ENCODE measurements around the gene LIMS4.
"Not testable (repeated sequence)": the region's sequence is repeated elsewhere in the genome, so short reads cannot be mapped to it uniquely, and the experiment has no call there.

The LIMS4 gene

DNA sequence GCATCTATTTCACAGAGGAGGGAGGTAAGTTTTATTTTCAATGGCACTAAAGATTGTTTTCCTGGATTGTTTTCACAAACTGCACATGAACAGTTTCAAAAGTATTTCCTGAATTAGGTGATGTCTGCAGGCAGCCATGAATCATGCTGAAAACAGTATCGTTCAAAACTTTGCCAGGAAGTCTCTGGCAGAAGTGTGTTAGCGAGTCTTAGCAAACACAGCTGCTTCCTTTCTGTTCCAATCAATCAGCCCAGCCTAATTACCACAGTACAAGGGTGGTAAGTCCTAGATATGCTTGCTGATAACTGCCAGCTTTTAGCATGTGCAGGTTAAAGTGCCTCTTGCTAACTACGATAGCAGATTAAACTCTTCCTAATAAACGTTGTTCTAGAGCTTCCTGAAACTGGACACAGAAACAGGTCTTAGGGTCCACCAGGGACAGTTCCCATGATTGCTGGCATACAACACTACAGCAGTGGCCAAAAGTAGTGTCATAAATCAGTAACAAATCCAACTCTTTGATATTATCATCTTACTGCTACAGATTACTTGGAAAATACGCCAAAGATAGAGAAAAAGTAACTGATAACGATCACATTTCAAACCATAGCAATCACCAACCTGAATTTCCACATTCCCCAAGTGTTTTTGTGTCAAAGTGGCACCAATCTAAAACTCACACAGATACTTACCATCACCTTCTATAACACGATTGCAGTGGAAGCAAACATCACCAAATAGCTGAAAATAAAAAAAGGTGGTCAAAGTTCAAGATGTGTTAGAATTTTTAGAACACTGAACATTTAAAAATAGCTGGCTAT is 23.3 kb downstream of the LIMS4 start:
- WGBS (ENCODE audit: insufficient coverage): no CpG with 5 or more reads among the region's 7 CpGs
- H3K9me3 ChIP-seq (ENCODE audit: control extremely low read depth in 1 of 5, control insufficient read depth in 4 of 5, insufficient read depth in 2 of 5, low read depth in 1 of 5, low read length in 4 of 5); POLR2A ChIA-PET; H3K27me3 ChIP-seq (replicated peaks in 2 of 5; ENCODE audit: control insufficient read depth in 4 of 5, insufficient read depth in 5 of 5, low read length in 4 of 5); H3K27ac ChIP-seq (ENCODE audit: insufficient read depth in 1 of 2, low read depth in 1 of 2, low read length in 2 of 2, poor library complexity in 1 of 2, severe bottlenecking in 2 of 2); DNase-seq; H3K36me3 ChIP-seq (ENCODE audit: control insufficient read depth in 4 of 4, insufficient read depth in 4 of 4, low read length in 3 of 4); H3K4me3 ChIP-seq (ENCODE audit: control insufficient read depth in 1 of 7, extremely low read depth in 1 of 7, insufficient read depth in 4 of 7, low read depth in 2 of 7, low read length in 6 of 7); CTCF ChIA-PET; H3K4me1 ChIP-seq (ENCODE audit: control extremely low read depth in 1 of 4, control insufficient read depth in 4 of 4, insufficient read depth in 4 of 4, low read length in 3 of 4): not testable (repeated sequence)

DNA sequence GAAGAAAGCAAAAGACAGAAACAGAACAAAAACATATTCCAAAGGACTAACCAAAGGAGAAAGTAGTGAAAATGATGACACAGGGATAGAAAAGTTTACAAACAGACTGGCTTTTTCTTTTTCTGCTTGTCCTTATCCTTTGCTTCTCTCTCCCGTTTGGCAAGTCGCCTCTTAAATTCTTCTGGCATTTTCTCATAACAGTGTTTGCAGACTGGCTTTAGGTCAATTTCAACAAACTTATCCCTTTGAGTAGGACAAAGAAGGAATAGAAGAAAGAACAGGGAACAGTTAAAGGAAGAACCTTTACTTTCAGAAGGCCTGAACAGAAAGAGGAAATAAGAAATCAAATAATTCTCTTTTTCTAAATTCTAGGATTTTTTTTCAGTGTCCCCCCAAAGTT is 26.0 kb downstream of the LIMS4 start:
- H3K36me3 ChIP-seq (ENCODE audit: control insufficient read depth in 4 of 4, insufficient read depth in 4 of 4, low read length in 3 of 4); POLR2A ChIA-PET; CTCF ChIA-PET; H3K27ac ChIP-seq (ENCODE audit: insufficient read depth in 1 of 2, low read depth in 1 of 2, low read length in 2 of 2, poor library complexity in 1 of 2, severe bottlenecking in 2 of 2); H3K4me1 ChIP-seq (ENCODE audit: control extremely low read depth in 1 of 4, control insufficient read depth in 4 of 4, insufficient read depth in 4 of 4, low read length in 3 of 4); H3K27me3 ChIP-seq (replicated peaks in 2 of 5; ENCODE audit: control insufficient read depth in 4 of 5, insufficient read depth in 5 of 5, low read length in 4 of 5); DNase-seq; H3K9me3 ChIP-seq (ENCODE audit: control extremely low read depth in 1 of 5, control insufficient read depth in 4 of 5, insufficient read depth in 2 of 5, low read depth in 1 of 5, low read length in 4 of 5); H3K4me3 ChIP-seq (ENCODE audit: control insufficient read depth in 1 of 7, extremely low read depth in 1 of 7, insufficient read depth in 4 of 7, low read depth in 2 of 7, low read length in 6 of 7): not testable (repeated sequence)
- whole genome bisulfite sequencing (ENCODE audit: insufficient coverage): no CpG with 5 or more reads among the region's 2 CpGs

GRCh38 chr2:110443305-110444005 is 29.2 kb downstream of the LIMS4 start:
- H3K4me1 ChIP-seq (ENCODE audit: control extremely low read depth in 1 of 4, control insufficient read depth in 4 of 4, insufficient read depth in 4 of 4, low read length in 3 of 4); POLR2A ChIA-PET; H3K36me3 ChIP-seq (ENCODE audit: control insufficient read depth in 4 of 4, insufficient read depth in 4 of 4, low read length in 3 of 4); DNase-seq; H3K27ac ChIP-seq (ENCODE audit: insufficient read depth in 1 of 2, low read depth in 1 of 2, low read length in 2 of 2, poor library complexity in 1 of 2, severe bottlenecking in 2 of 2); H3K27me3 ChIP-seq (replicated peaks in 2 of 5; ENCODE audit: control insufficient read depth in 4 of 5, insufficient read depth in 5 of 5, low read length in 4 of 5); H3K9me3 ChIP-seq (ENCODE audit: control extremely low read depth in 1 of 5, control insufficient read depth in 4 of 5, insufficient read depth in 2 of 5, low read depth in 1 of 5, low read length in 4 of 5); H3K4me3 ChIP-seq (ENCODE audit: control insufficient read depth in 1 of 7, extremely low read depth in 1 of 7, insufficient read depth in 4 of 7, low read depth in 2 of 7, low read length in 6 of 7); CTCF ChIA-PET: not testable (repeated sequence)
- WGBS (ENCODE audit: insufficient coverage): no CpG with 5 or more reads among the region's 8 CpGs

- H3K4me1 ChIP-seq (ENCODE audit: control extremely low read depth in 1 of 4, control insufficient read depth in 4 of 4, insufficient read depth in 4 of 4, low read length in 3 of 4); H3K27me3 ChIP-seq (replicated peaks in 2 of 5; ENCODE audit: control insufficient read depth in 4 of 5, insufficient read depth in 5 of 5, low read length in 4 of 5); DNase-seq; H3K9me3 ChIP-seq (ENCODE audit: control extremely low read depth in 1 of 5, control insufficient read depth in 4 of 5, insufficient read depth in 2 of 5, low read depth in 1 of 5, low read length in 4 of 5); H3K4me3 ChIP-seq (ENCODE audit: control insufficient read depth in 1 of 7, extremely low read depth in 1 of 7, insufficient read depth in 4 of 7, low read depth in 2 of 7, low read length in 6 of 7); H3K27ac ChIP-seq (ENCODE audit: insufficient read depth in 1 of 2, low read depth in 1 of 2, low read length in 2 of 2, poor library complexity in 1 of 2, severe bottlenecking in 2 of 2); CTCF ChIA-PET; H3K36me3 ChIP-seq (ENCODE audit: control insufficient read depth in 4 of 4, insufficient read depth in 4 of 4, low read length in 3 of 4); POLR2A ChIA-PET: not testable (repeated sequence)
- WGBS (ENCODE audit: insufficient coverage): no CpG with 5 or more reads among the region's 1 CpG
These were observed 30.7 kb downstream of the LIMS4 start for GRCh38 chr2:110441905-110442304.

DNA sequence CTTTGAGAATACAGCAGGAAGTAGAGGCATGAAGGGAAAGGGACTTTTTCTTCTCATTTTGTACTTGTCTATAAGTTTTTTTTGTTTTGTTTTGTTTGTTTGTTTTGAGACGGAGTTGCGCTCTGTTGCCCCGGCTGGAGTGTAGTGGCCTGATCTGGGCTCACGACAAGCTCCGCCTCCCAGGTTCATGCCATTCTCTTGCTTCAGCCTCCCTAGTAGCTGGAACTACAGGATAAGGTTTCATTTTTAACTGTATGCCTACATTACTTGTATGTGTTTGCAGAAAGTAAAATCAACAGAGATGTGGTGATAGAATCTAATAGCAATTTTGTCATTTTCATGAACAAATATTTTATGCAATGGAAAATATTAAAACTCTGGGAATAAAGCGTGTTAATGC is 38.1 kb downstream of the LIMS4 start:
- WGBS (ENCODE audit: insufficient coverage): no CpG with 5 or more reads among the region's 6 CpGs
- H3K36me3 ChIP-seq (ENCODE audit: control insufficient read depth in 4 of 4, insufficient read depth in 4 of 4, low read length in 3 of 4); H3K4me3 ChIP-seq (ENCODE audit: control insufficient read depth in 1 of 7, extremely low read depth in 1 of 7, insufficient read depth in 4 of 7, low read depth in 2 of 7, low read length in 6 of 7); DNase-seq; H3K27ac ChIP-seq (ENCODE audit: insufficient read depth in 1 of 2, low read depth in 1 of 2, low read length in 2 of 2, poor library complexity in 1 of 2, severe bottlenecking in 2 of 2); CTCF ChIA-PET; H3K9me3 ChIP-seq (ENCODE audit: control extremely low read depth in 1 of 5, control insufficient read depth in 4 of 5, insufficient read depth in 2 of 5, low read depth in 1 of 5, low read length in 4 of 5); H3K27me3 ChIP-seq (replicated peaks in 2 of 5; ENCODE audit: control insufficient read depth in 4 of 5, insufficient read depth in 5 of 5, low read length in 4 of 5); H3K4me1 ChIP-seq (ENCODE audit: control extremely low read depth in 1 of 4, control insufficient read depth in 4 of 4, insufficient read depth in 4 of 4, low read length in 3 of 4); POLR2A ChIA-PET: not testable (repeated sequence)

DNA sequence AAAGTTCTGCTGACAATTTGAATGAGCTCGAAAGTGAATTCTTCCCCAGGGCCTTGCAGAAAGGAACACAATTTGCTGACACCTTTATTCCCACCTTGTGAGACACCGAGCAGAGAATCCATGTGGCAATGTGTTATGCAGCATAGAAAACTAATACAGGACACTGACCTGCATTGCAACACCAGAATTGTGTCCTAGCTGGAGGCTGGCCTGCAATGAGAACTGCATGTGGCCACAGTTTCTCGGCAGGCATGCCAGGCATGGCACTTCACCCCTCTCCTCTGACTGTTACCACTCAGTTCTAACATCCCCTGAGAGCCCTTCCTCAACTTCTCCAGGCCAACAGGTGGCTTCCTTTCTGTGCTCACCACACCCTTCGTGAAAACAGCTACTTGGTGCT is 46.9 kb downstream of the LIMS4 start:
- POLR2A ChIA-PET; CTCF ChIA-PET; H3K4me1 ChIP-seq (ENCODE audit: control extremely low read depth in 1 of 4, control insufficient read depth in 4 of 4, insufficient read depth in 4 of 4, low read length in 3 of 4); H3K36me3 ChIP-seq (ENCODE audit: control insufficient read depth in 4 of 4, insufficient read depth in 4 of 4, low read length in 3 of 4); H3K27ac ChIP-seq (ENCODE audit: insufficient read depth in 1 of 2, low read depth in 1 of 2, low read length in 2 of 2, poor library complexity in 1 of 2, severe bottlenecking in 2 of 2); DNase-seq; H3K9me3 ChIP-seq (ENCODE audit: control extremely low read depth in 1 of 5, control insufficient read depth in 4 of 5, insufficient read depth in 2 of 5, low read depth in 1 of 5, low read length in 4 of 5); H3K4me3 ChIP-seq (ENCODE audit: control insufficient read depth in 1 of 7, extremely low read depth in 1 of 7, insufficient read depth in 4 of 7, low read depth in 2 of 7, low read length in 6 of 7); H3K27me3 ChIP-seq (replicated peaks in 2 of 5; ENCODE audit: control insufficient read depth in 4 of 5, insufficient read depth in 5 of 5, low read length in 4 of 5): not testable (repeated sequence)
- no CpG with 5 or more reads among the region's 4 CpGs for WGBS (ENCODE audit: insufficient coverage)

DNA sequence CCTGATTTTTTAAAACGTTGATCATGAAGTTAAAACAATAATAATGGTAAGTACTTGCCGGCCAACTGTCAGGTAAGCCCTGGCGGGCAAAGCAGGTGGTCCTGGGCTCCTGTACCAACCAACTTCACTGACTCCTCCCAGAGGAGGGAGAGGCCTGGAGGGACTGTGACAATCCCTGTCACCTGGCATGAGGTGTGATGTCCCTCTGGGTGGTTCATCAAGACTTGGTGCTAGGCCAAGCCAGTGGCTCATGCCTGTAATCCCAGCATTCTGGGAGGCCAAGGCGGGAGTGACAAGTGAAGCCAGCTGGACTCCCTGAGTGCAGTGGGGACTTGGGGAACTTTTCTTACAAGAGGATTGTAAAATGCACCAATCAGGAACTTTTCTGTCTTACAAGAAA is 48.2 kb downstream of the LIMS4 start:
- CTCF ChIA-PET; H3K4me1 ChIP-seq (ENCODE audit: control extremely low read depth in 1 of 4, control insufficient read depth in 4 of 4, insufficient read depth in 4 of 4, low read length in 3 of 4); H3K4me3 ChIP-seq (ENCODE audit: control insufficient read depth in 1 of 7, extremely low read depth in 1 of 7, insufficient read depth in 4 of 7, low read depth in 2 of 7, low read length in 6 of 7); DNase-seq; H3K9me3 ChIP-seq (ENCODE audit: control extremely low read depth in 1 of 5, control insufficient read depth in 4 of 5, insufficient read depth in 2 of 5, low read depth in 1 of 5, low read length in 4 of 5); H3K27me3 ChIP-seq (replicated peaks in 2 of 5; ENCODE audit: control insufficient read depth in 4 of 5, insufficient read depth in 5 of 5, low read length in 4 of 5); H3K27ac ChIP-seq (ENCODE audit: insufficient read depth in 1 of 2, low read depth in 1 of 2, low read length in 2 of 2, poor library complexity in 1 of 2, severe bottlenecking in 2 of 2); H3K36me3 ChIP-seq (ENCODE audit: control insufficient read depth in 4 of 4, insufficient read depth in 4 of 4, low read length in 3 of 4); POLR2A ChIA-PET: not testable (repeated sequence)
- no CpG with 5 or more reads among the region's 4 CpGs for WGBS (ENCODE audit: insufficient coverage)

All from common myeloid progenitor, CD34-positive (primary cell).